Measurements from ENCODE around the gene EPHB1. TPM values are rescaled to one million over a fixed set of nuclear protein-coding genes. Genes with fewer than 3 reads are reported as not detected.

The EPHB1 gene
- total and polyA plus RNA-seq, 2 donors (not counting 3 experiments of a cell fraction or from before 2014, with no cell fraction given): 1.3 to 5.2 TPM

DNA sequence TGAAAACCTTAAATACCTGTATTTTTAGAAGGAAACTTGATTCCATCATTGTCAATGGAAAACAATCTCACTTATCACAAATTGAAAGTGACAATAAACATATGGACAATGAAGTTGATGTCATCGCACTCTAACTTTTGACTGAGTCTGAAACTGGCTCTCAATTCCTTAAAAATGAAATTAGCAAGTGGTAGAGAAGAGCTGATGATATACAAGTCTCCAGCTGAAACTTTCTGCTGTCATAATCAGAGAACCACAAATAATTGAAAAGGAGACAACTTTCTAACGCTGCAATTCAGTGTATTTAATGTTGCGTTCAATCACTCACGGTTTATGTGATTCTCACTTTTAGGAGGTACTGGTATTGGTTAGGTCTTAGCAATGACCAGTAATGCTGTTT is 37.5 kb downstream of the EPHB1 start:
- Histone ChIP-seq H4K20me1 (replicated peaks; ENCODE audit: control insufficient read depth, extremely low read depth, insufficient read depth, low read length) (no peaks in the 10 kb centered on the region), H3K79me2 (ENCODE audit: control insufficient read depth, insufficient read depth, low read length) (no peaks in the 10 kb centered on the region), H3K9me1 (replicated peaks; ENCODE audit: control insufficient read depth, extremely low read depth, insufficient read depth, low read length) (no peaks in the 10 kb centered on the region), H3K4me1 (ENCODE audit: control insufficient read depth, extremely low read depth, insufficient read depth, low read length) (no peaks in the 10 kb centered on the region), H3K9me3 (replicated peaks; ENCODE audit: control insufficient read depth, insufficient read depth, low read length) (no peaks in the 10 kb centered on the region), H3K4me3 (replicated peaks in 1 of 3; ENCODE audit: insufficient read depth in 1 of 3, low read depth in 1 of 3, low read length in 3 of 3) (no peak overlapping the region), H3K27ac (ENCODE audit: insufficient read depth, low read depth, low read length) (no peak overlapping the region), H3K27me3 (ENCODE audit: control insufficient read depth in 2 of 2, insufficient read depth in 2 of 2, low read length in 2 of 2) (no peaks in the 10 kb centered on the region), H2AFZ (ENCODE audit: low read depth, low read length) (no peak overlapping the region), H3K9ac (replicated peaks; ENCODE audit: extremely low read depth, insufficient read depth, low read length) (no peak overlapping the region), H3K4me2 (ENCODE audit: insufficient read depth, low read length) (no peak overlapping the region), H3K36me3 (ENCODE audit: control insufficient read depth in 2 of 2, extremely low read depth in 1 of 2, insufficient read depth in 2 of 2, low read length in 2 of 2) (no peaks in the 10 kb centered on the region)
- ChIA-PET CTCF (no interaction called here), POLR2A (no interaction called here)
- DNase-seq (ENCODE audit: low read depth, low spot score): no peak
- no TSS peak for BruUV-seq (replicated peaks)
- intact Hi-C loops (cut with micrococcal nuclease) (no loop called here), dilution Hi-C loops (cut with MboI; ENCODE audit: extremely low pct_ligation_motif_present, low sequenced_read_pairs) (no loop called here)
- TF ChIP-seq POLR2A (IDR thresholded peaks at IDR 0.05; ENCODE audit: low read depth, low read length): no peak
- TF ChIP-seq, protein P1, sequence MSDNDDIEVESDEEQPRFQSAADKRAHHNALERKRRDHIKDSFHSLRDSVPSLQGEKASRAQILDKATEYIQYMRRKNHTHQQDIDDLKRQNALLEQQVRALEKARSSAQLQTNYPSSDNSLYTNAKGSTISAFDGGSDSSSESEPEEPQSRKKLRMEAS (IDR thresholded peaks at IDR 0.05; ENCODE audit: insufficient read depth, insufficient read length): no peak
- no peak for TF ChIP-seq FOS (IDR thresholded peaks at IDR 0.05; ENCODE audit: borderline replicate concordance, insufficient read depth, low read length)
- no peak for TF ChIP-seq GATA2 (IDR thresholded peaks at IDR 0.05; ENCODE audit: insufficient read depth, insufficient read length, low read depth, low read length)
- TF ChIP-seq JUN (IDR thresholded peaks at IDR 0.05; ENCODE audit: borderline replicate concordance, insufficient read depth, insufficient read length, low read depth): no peak
- no peak for TF ChIP-seq MYC (IDR thresholded peaks at IDR 0.05; ENCODE audit: low read depth, low read length)
- no peak for TF ChIP-seq EZH2 (IDR thresholded peaks at IDR 0.05; ENCODE audit: borderline replicate concordance, low read depth, low read length, severe bottlenecking)
- TF ChIP-seq, protein P2, sequence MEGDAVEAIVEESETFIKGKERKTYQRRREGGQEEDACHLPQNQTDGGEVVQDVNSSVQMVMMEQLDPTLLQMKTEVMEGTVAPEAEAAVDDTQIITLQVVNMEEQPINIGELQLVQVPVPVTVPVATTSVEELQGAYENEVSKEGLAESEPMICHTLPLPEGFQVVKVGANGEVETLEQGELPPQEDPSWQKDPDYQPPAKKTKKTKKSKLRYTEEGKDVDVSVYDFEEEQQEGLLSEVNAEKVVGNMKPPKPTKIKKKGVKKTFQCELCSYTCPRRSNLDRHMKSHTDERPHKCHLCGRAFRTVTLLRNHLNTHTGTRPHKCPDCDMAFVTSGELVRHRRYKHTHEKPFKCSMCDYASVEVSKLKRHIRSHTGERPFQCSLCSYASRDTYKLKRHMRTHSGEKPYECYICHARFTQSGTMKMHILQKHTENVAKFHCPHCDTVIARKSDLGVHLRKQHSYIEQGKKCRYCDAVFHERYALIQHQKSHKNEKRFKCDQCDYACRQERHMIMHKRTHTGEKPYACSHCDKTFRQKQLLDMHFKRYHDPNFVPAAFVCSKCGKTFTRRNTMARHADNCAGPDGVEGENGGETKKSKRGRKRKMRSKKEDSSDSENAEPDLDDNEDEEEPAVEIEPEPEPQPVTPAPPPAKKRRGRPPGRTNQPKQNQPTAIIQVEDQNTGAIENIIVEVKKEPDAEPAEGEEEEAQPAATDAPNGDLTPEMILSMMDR (IDR thresholded peaks at IDR 0.05; ENCODE audit: extremely low read depth in 1 of 2, insufficient read depth in 1 of 2, low read depth in 1 of 2, low read length in 2 of 2): no peak
- no peak for FAIRE-seq
